Small intestine (tissue), 7 donors: Measurements from ENCODE around the gene NPR3. TPM values are rescaled to one million over a fixed set of nuclear protein-coding genes. Genes with fewer than 3 reads are reported as not detected.

ENCODE experiments used
- DNase-seq, 2 donors: peaks; one replicate each; pipeline versions ENCODE4 v3.0.0 to v3.0.0-alpha.2; 2013
- FAIRE-seq: peaks from 2 replicates; lab custom pipeline; 2012; peaks lifted over from hg19 to GRCh38; lab: Jason Lieb, UNC
- H3K27ac ChIP-seq, 3 donors: one replicate each; pipeline ENCODE4 v1.5.1; 2013; ENCODE audit warnings: low read length in 2 of 3, mild to moderate bottlenecking in 2 of 3, control low read depth in 1 of 3, inconsistent platforms in 1 of 3, low read depth in 1 of 3, moderate library complexity in 1 of 3
- H3K27me3 ChIP-seq, 3 donors: one replicate each; pipeline ENCODE4 v1.6.1; 2013; ENCODE audit warnings: low read length in 3 of 3, inconsistent platforms in 1 of 3; ENCODE audit not compliant: control insufficient read depth in 3 of 3, insufficient read depth in 3 of 3
- H3K36me3 ChIP-seq, 3 donors: one replicate each; pipeline ENCODE4 v1.6.1; 2013; ENCODE audit warnings: low read length in 3 of 3, inconsistent platforms in 1 of 3, low read depth in 1 of 3, mild to moderate bottlenecking in 1 of 3, moderate library complexity in 1 of 3; ENCODE audit not compliant: control insufficient read depth in 3 of 3, insufficient read depth in 2 of 3
- H3K4me1 ChIP-seq, 3 donors: one replicate each; pipeline ENCODE4 v1.6.1; 2013; ENCODE audit warnings: low read length in 2 of 3, inconsistent platforms in 1 of 3, low read depth in 1 of 3, mild to moderate bottlenecking in 1 of 3, moderate library complexity in 1 of 3; ENCODE audit not compliant: control insufficient read depth in 3 of 3, insufficient read depth in 2 of 3
- H3K4me3 ChIP-seq, 3 donors: one replicate each; pipeline ENCODE4 v1.5.1; 2013; ENCODE audit warnings: low read length in 3 of 3, control low read depth in 1 of 3, inconsistent platforms in 1 of 3, low read depth in 1 of 3, mild to moderate bottlenecking in 1 of 3, moderate library complexity in 1 of 3
- H3K9me3 ChIP-seq, 2 donors: one replicate each; pipeline ENCODE4 v1.6.1; 2013; ENCODE audit warnings: low read depth in 1 of 2, low read length in 1 of 2; ENCODE audit not compliant: control insufficient read depth in 2 of 2, insufficient read depth in 1 of 2
- WGBS, 3 donors: extraction: QIAGEN DNeasy Blood & Tissue Kit; methylation state at CpG; one replicate each; pipeline ENCODE4 v1.1.7; 2013; 5-methylcytosine and 5-hydroxymethylcytosine counted together
- polyA plus RNA-seq, 4 donors: library from polyadenylated mRNA; stranded (reverse) in 3 of 4; unstranded in 1 of 4; fragments of 200-250 nt in 3 of 4; fragments of 120-200 nt in 1 of 4; gene quantifications; one replicate each; pipeline versions ENCODE4 v1.2.1 to v1.2.3, GENCODE V29; 2013
- donor health status: healthy with polysubstance abuse.
- donor health status: control.
- donor health status: control.
- donor health status: Bipolar disorder and iron deficiency.
- donor health status: healthy.

NPR3 gene
- polyA plus RNA-seq, 4 donors: 0.27 to 6.8 (median 0.79) TPM; not detected in 1

- FAIRE-seq: no peak
- Histone ChIP-seq H3K27me3 (no peaks in the 10 kb centered on the region), H3K36me3 (no peaks in the 10 kb centered on the region), H3K4me1 (no peaks in the 10 kb centered on the region), H3K27ac (no peak overlapping the region), H3K4me3 (no peak overlapping the region), H3K9me3 (no peaks in the 10 kb centered on the region)
- no peak for DNase-seq
- 51 to 82% (median 79%) methylated on average over 1 of the region's 1 CpG for WGBS, 3 donors
Measured at GRCh38 chr5:32754284-32754683, 43.2 kb downstream of the NPR3 start.

DNA sequence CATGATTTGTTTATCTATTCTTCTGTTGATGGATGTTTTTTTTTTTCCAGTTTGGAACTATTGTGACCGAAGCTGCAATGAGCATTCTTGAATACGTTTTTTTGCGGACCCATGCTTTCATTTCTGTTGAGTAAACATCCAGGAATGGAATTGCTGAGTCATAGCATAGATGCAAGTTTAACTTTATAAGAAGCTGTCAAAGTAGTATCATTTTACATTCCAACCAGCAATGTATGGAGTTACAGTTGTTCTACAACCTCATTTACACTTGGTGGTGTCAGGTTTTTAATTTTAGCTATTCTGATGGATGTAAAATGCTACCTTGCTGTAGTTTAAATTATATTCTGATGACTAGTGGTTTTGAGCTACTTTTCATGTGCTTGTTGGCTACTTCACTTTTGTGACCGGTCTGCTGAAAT lies 49.0 kb downstream of the NPR3 start:
- Histone ChIP-seq H3K4me3 (no peak overlapping the region), H3K27ac (no peak overlapping the region)

GRCh38 chr5:32765266-32765665 lies 54.1 kb downstream of the NPR3 start:
- no peaks in the 10 kb centered on the region for H3K4me1 ChIP-seq
- no peak overlapping the region for H3K27ac ChIP-seq
- H3K27me3 ChIP-seq: no peaks in the 10 kb centered on the region
- no peaks in the 10 kb centered on the region for H3K36me3 ChIP-seq
- peaks cover 0 to 4% of the 10 kb centered on the region in 2 donors for H3K9me3 ChIP-seq
- no peak overlapping the region for H3K4me3 ChIP-seq
- no peak for FAIRE-seq
- DNase-seq: no peak
- 81 to 90% (median 85%) methylated on average over 4 of the region's 4 CpGs for WGBS, 3 donors

More for the DNA sequence above, 49.0 kb downstream of the NPR3 start:
- no peaks in the 10 kb centered on the region for H3K27me3 ChIP-seq
- peaks cover 0 to 4% of the 10 kb centered on the region in 2 donors for H3K9me3 ChIP-seq
- no peak for FAIRE-seq
- H3K36me3 ChIP-seq: no peaks in the 10 kb centered on the region
- no peaks in the 10 kb centered on the region for H3K4me1 ChIP-seq
- no peak for DNase-seq
- 44 to 81% (median 75%) methylated on average over 4 of the region's 4 CpGs for WGBS, 3 donors

- H3K36me3 ChIP-seq: no peaks in the 10 kb centered on the region
- WGBS, 3 donors: 65 to 70% (median 67%) methylated on average over 8 of the region's 8 CpGs
- H3K27me3 ChIP-seq: no peaks in the 10 kb centered on the region
- no peak overlapping the region for H3K4me3 ChIP-seq
- no peak for DNase-seq
- no peaks in the 10 kb centered on the region for H3K4me1 ChIP-seq
- peaks cover 0 to 4% of the 10 kb centered on the region in 2 donors for H3K9me3 ChIP-seq
- no peak for FAIRE-seq
- H3K27ac ChIP-seq: no peak overlapping the region
Measured at GRCh38 chr5:32767948-32768467, 56.9 kb downstream of the NPR3 start.

- Histone ChIP-seq H3K4me1 (no peaks in the 10 kb centered on the region), H3K9me3 (no peaks in the 10 kb centered on the region), H3K4me3 (no peak overlapping the region), H3K27me3 (no peaks in the 10 kb centered on the region), H3K36me3 (no peaks in the 10 kb centered on the region), H3K27ac (no peak overlapping the region)
- 65 to 69% (median 67%) methylated on average over 8 of the region's 8 CpGs for WGBS, 3 donors
- DNase-seq (no peak), FAIRE-seq (no peak)
Measured at GRCh38 chr5:32769711-32770110, 58.6 kb downstream of the NPR3 start.

DNA sequence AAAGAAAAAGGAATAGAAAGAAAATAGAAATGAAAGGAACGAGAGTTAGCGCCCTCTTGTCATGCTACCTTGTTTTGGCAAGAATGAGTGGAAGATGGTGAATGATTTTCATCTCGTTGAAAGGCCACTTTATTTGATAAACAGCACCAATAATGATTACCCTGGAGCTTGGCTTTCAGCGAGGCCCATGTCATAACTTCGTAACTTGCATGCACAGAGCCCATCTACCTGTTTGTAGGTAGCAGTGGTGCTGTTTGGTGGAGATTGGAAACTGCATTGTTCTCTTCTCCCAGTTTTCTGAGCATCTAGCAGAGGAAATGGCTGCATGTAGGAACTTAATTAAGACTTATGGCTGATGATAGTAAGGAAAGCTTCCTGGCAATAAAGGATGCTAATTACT lies 59.3 kb downstream of the NPR3 start:
- Histone ChIP-seq H3K36me3 (no peaks in the 10 kb centered on the region), H3K4me1 (no peaks in the 10 kb centered on the region), H3K27ac (no peak overlapping the region), H3K4me3 (no peak overlapping the region), H3K9me3 (no peaks in the 10 kb centered on the region), H3K27me3 (no peaks in the 10 kb centered on the region)
- no peak for DNase-seq
- WGBS, 3 donors: 69 to 81% (median 72%) methylated on average over 5 of the region's 5 CpGs
- FAIRE-seq: no peak

- Histone ChIP-seq H3K36me3 (no peaks in the 10 kb centered on the region), H3K27ac (no peak overlapping the region), H3K4me3 (no peak overlapping the region), H3K4me1 (no peaks in the 10 kb centered on the region), H3K9me3 (no peaks in the 10 kb centered on the region), H3K27me3 (no peaks in the 10 kb centered on the region)
- 80 to 90% (median 88%) methylated on average over 9 of the region's 9 CpGs for WGBS, 3 donors
- FAIRE-seq: no peak
- DNase-seq: no peak
Measured at GRCh38 chr5:32771037-32771436, 59.9 kb downstream of the NPR3 start.

GRCh38 chr5:32773944-32774343 lies 62.8 kb downstream of the NPR3 start:
- 63 to 73% (median 73%) methylated on average over 1 of the region's 1 CpG for WGBS, 3 donors
- Histone ChIP-seq H3K4me3 (no peak overlapping the region), H3K27me3 (no peaks in the 10 kb centered on the region), H3K27ac (no peak overlapping the region), H3K36me3 (no peaks in the 10 kb centered on the region), H3K9me3 (no peaks in the 10 kb centered on the region), H3K4me1 (no peaks in the 10 kb centered on the region)
- no peak for FAIRE-seq
- DNase-seq: no peak

DNA sequence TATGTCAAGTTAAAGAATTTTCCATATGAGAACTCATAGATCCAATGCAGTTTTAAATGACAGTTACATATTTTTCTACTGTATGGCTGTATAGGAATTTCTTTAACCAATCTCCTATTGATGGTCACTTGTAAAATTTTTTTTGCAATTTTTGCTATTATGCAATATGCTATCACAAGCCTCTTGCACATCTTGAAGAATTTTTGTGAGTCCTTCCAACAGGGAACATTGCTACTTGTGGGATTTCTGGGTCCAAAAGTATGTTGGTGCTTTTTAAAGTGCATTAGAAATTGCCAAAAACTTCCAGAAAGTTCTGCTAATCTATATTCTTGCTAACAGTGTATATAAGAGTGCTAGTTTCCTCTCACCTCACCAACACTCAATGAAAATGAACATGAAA lies 65.1 kb downstream of the NPR3 start:
- no peak for DNase-seq
- no peak for FAIRE-seq
- Histone ChIP-seq H3K36me3 (no peaks in the 10 kb centered on the region), H3K27me3 (no peaks in the 10 kb centered on the region), H3K9me3 (no peaks in the 10 kb centered on the region), H3K4me1 (no peaks in the 10 kb centered on the region), H3K27ac (no peak overlapping the region), H3K4me3 (no peak overlapping the region)
